Neuronal stem cell (in vitro differentiated cells): ENCODE data around the gene NUP62.

ENCODE experiments used
- DNase-seq: peaks from one replicate; pipeline ENCODE4 v3.0.0-alpha.2; 2013; ENCODE audit warnings: low spot score
- H2AFZ ChIP-seq: one replicate; pipeline ENCODE4 v1.6.1; 2013; ENCODE audit warnings: mild to moderate bottlenecking, low read length, inconsistent platforms
- H2AK5ac ChIP-seq: 2 replicates; pipeline ENCODE4 v1.6.1; 2013; ENCODE audit warnings: low read depth, mild to moderate bottlenecking, inconsistent platforms, low read length, moderate library complexity, mixed read lengths
- H2BK120ac ChIP-seq: 2 replicates; pipeline ENCODE4 v1.6.1; 2013; ENCODE audit warnings: low read depth, mild to moderate bottlenecking, inconsistent platforms, low read length, moderate library complexity, mixed read lengths
- H2BK12ac ChIP-seq: one replicate; pipeline ENCODE4 v1.6.1; 2013; ENCODE audit warnings: low read length, inconsistent platforms
- H2BK15ac ChIP-seq: 2 replicates; pipeline ENCODE4 v1.6.1; 2013; ENCODE audit warnings: mild to moderate bottlenecking, low read length, inconsistent platforms, mixed read lengths
- H2BK5ac ChIP-seq: one replicate; pipeline ENCODE4 v1.6.1; 2013; ENCODE audit warnings: inconsistent platforms, mild to moderate bottlenecking, low read length, moderate library complexity
- H3K14ac ChIP-seq: one replicate; pipeline ENCODE4 v1.6.1; 2013; ENCODE audit warnings: low read length, inconsistent platforms
- H3K18ac ChIP-seq: 2 replicates; pipeline ENCODE4 v1.6.1; 2013; ENCODE audit warnings: low read length, inconsistent platforms
- H3K23ac ChIP-seq: 2 replicates; pipeline ENCODE4 v1.6.1; 2013; ENCODE audit warnings: low read depth, mild to moderate bottlenecking, mixed read lengths, low read length, inconsistent platforms; ENCODE audit not compliant: poor library complexity
- H3K27ac ChIP-seq: replicated peaks from 3 replicates; pipeline ENCODE4 v1.5.1; 2013; ENCODE audit warnings: low read length, inconsistent platforms
- H3K27me3 ChIP-seq, 3 experiments: 2 replicates each; pipeline ENCODE4 v1.6.1; 2013; ENCODE audit warnings: low read length in 3 of 3, mild to moderate bottlenecking in 2 of 3, inconsistent platforms in 1 of 3, low read depth in 1 of 3, mixed read lengths in 1 of 3, moderate library complexity in 1 of 3; ENCODE audit not compliant: control insufficient read depth in 3 of 3, insufficient read depth in 3 of 3
- H3K36me3 ChIP-seq, 2 donors: replicated peaks in 1 of 2; 2 replicates each; pipeline ENCODE4 v1.6.1; 2013; ENCODE audit warnings: low read length in 2 of 2; ENCODE audit not compliant: control insufficient read depth in 2 of 2, insufficient read depth in 2 of 2
- H3K4ac ChIP-seq: 2 replicates; pipeline ENCODE4 v1.6.1; 2013; ENCODE audit warnings: inconsistent platforms, mild to moderate bottlenecking, low read length, moderate library complexity
- H3K4me1 ChIP-seq, 2 donors: 1 replicate in 1 of 2; 2 replicates in 1 of 2; pipeline ENCODE4 v1.6.1; 2013; ENCODE audit warnings: low read length in 2 of 2, low read depth in 1 of 2; ENCODE audit not compliant: control insufficient read depth in 2 of 2, insufficient read depth in 1 of 2
- H3K4me2 ChIP-seq: one replicate; pipeline ENCODE4 v1.6.1; 2013; ENCODE audit warnings: mild to moderate bottlenecking, low read length, inconsistent platforms; ENCODE audit not compliant: insufficient read depth, poor library complexity, severe bottlenecking
- H3K4me3 ChIP-seq, 2 donors: 2 replicates each; pipeline ENCODE4 v1.5.1; 2013; ENCODE audit warnings: low read length in 2 of 2, mild to moderate bottlenecking in 2 of 2, inconsistent platforms in 1 of 2, moderate library complexity in 1 of 2
- H3K79me1 ChIP-seq: one replicate; pipeline ENCODE4 v1.6.1; 2013; ENCODE audit warnings: low read depth, mild to moderate bottlenecking, inconsistent platforms, low read length, moderate library complexity
- H3K9ac ChIP-seq: one replicate; pipeline ENCODE4 v1.6.1; 2013; ENCODE audit warnings: mild to moderate bottlenecking, low read depth, low read length, inconsistent platforms; ENCODE audit not compliant: poor library complexity
- H3K9me3 ChIP-seq, 2 donors: replicated peaks in 1 of 2; 2 replicates each; pipeline versions ENCODE3 to v1.6.1; 2013; ENCODE audit warnings: low read length in 2 of 2, mild to moderate bottlenecking in 2 of 2, inconsistent platforms in 1 of 2, low read depth in 1 of 2, mixed read lengths in 1 of 2, moderate library complexity in 1 of 2; ENCODE audit not compliant: control insufficient read depth in 2 of 2, insufficient read depth in 1 of 2
- H4K8ac ChIP-seq: one replicate; pipeline ENCODE4 v1.6.1; 2013; ENCODE audit warnings: low read depth, mild to moderate bottlenecking, inconsistent platforms, low read length, moderate library complexity
- H4K91ac ChIP-seq: one replicate; pipeline ENCODE4 v1.6.1; 2013; ENCODE audit warnings: low read length, low read depth, mild to moderate bottlenecking, inconsistent platforms; ENCODE audit not compliant: poor library complexity
- WGBS, 2 donors: extraction: QIAGEN DNeasy Blood & Tissue Kit; methylation state at CpG; one replicate each; pipeline ENCODE4 v1.1.7; 2013; ENCODE audit warnings: missing lambda C conversion rate in 2 of 2, mixed read lengths in 1 of 2; ENCODE audit not compliant: insufficient read length in 2 of 2, insufficient replicate concordance in 1 of 2; ENCODE audit errors: extremely low coverage in 2 of 2; 5-methylcytosine and 5-hydroxymethylcytosine counted together

NUP62 gene

DNA sequence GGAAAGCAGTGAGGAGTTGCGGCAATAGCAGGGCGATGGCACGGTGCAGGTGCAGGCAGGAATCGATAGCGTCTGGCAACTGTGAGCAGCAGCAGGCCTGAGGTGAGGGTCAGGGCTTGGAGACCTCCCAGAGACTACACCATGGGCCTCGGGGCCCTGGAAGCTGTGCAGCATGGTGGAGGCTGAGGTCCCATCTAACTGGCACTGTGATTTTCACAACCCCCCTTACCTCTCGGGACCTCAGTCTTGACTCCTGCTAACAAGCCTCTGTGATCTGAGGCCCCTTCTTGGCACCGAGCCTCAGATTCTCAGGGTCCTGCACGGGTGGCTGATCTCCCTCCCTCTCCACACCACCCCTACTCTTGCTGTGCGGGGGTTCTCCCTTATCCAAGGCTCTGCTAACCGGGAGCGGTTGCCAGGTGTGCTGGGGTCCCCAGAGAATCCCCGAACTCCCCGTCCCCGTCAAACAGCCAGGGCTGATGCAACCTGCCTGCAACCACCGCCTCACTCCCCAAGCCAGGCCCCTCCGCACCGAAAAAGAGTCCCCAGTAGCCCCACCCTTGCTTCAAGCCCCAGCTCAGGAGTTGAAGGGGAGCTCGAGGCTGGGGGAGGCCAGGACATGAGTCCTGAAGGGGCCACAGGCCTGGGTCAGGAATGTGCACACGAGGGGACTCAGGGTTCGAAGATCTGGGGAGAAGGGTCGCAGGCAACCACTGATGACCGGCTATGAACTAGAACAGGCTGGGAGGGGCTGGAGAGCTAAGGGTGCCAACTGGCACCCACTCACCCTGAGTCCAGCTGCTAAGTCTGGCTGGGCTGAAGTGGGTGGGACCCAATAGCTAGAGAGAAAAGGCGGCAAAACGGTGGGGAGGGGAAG is 5.1 kb downstream of the NUP62 start:
- peaks cover 7 to 17% of the 10 kb centered on the region in 2 donors for H3K4me1 ChIP-seq
- DNase-seq = no peak
- no peak overlapping the region for H3K4me2 ChIP-seq
- no peak overlapping the region for H4K91ac ChIP-seq
- WGBS, 2 donors = no CpG with 5 or more reads among the region's 25 CpGs
- no peak overlapping the region for H3K4me3 ChIP-seq
- H2BK120ac ChIP-seq = no peak overlapping the region
- peaks cover 34% of the 10 kb centered on the region for H3K79me1 ChIP-seq
- no peak overlapping the region for H2BK5ac ChIP-seq
- H4K8ac ChIP-seq = no peak overlapping the region
- H3K14ac ChIP-seq = no peak overlapping the region
- H3K9me3 ChIP-seq = no peaks in the 10 kb centered on the region
- H3K27ac ChIP-seq = no peak overlapping the region
- no peak overlapping the region for H2AK5ac ChIP-seq
- no peak overlapping the region for H3K23ac ChIP-seq
- H3K9ac ChIP-seq = peak overlapping the region; percentile 74
- no peak overlapping the region for H2AFZ ChIP-seq
- H3K36me3 ChIP-seq = peaks cover 43 to 84% of the 10 kb centered on the region in 2 donors
- H3K27me3 ChIP-seq = no peaks in the 10 kb centered on the region
- no peak overlapping the region for H2BK12ac ChIP-seq
- H2BK15ac ChIP-seq = no peak overlapping the region
- no peak overlapping the region for H3K4ac ChIP-seq
- no peak overlapping the region for H3K18ac ChIP-seq

DNA sequence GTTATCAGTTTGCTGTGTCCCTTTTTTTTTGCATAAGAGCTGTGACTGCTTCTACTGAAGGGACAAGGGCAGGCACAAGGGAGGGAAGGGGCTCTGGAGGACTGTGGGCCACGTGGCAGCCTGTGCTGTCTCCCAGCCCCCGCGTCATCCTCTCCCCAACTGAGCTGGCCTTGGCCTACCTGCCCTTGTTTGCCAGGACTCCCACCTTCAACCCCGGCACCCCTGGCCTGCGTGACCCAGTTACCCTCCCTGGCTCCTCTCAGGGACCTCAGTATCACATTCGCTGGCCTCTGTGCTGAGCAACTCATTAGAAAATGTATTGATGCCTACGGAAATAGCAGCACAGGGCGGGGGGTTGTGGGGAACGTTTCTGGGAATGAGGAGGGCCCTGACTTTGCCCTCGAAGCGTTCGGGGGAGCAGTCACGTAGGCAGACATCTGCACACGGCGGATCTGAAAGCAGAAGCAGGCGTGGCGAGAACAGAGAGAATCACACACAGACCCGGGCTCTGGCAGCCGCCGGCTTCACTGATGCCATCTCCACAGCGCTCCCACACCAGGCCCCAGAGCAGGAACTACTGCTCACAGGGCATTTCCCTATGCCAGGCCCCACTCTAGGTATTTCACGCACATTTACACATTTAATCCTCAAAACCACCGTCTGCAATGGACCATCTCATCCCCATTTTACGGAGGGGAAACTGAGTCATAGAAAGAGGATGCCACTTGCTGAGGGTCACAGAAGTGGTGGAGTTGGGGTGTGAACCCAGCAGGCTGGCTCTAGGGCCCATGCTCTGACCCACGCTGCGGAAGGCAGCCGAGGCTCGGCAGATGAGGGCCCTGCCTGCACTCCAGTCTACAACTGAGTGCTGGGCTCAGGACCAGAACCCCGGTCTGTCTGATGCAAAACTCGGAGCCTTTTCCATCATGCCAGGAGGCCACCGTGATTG is 6.0 kb downstream of the NUP62 start:
- no peak overlapping the region for H2BK15ac ChIP-seq
- no peak overlapping the region for H2BK120ac ChIP-seq
- H3K4ac ChIP-seq = no peak overlapping the region
- no peak overlapping the region for H2AK5ac ChIP-seq
- H3K79me1 ChIP-seq = peaks cover 33% of the 10 kb centered on the region
- H3K4me2 ChIP-seq = no peak overlapping the region
- H3K4me1 ChIP-seq = peaks cover 7 to 17% of the 10 kb centered on the region in 2 donors
- H3K18ac ChIP-seq = no peak overlapping the region
- peak overlapping the region; percentile 75 for H3K23ac ChIP-seq
- no peak overlapping the region for H2BK5ac ChIP-seq
- no peaks in the 10 kb centered on the region for H3K27me3 ChIP-seq
- WGBS, 2 donors = no CpG with 5 or more reads among the region's 31 CpGs
- no peak for DNase-seq
- peak overlapping the region; percentile 51 for H3K9ac ChIP-seq
- H3K14ac ChIP-seq = no peak overlapping the region
- no peaks in the 10 kb centered on the region for H3K9me3 ChIP-seq
- H3K36me3 ChIP-seq = peaks cover 46 to 91% of the 10 kb centered on the region in 2 donors
- no peak overlapping the region for H3K27ac ChIP-seq
- no peak overlapping the region for H2AFZ ChIP-seq
- H4K91ac ChIP-seq = no peak overlapping the region
- no peak overlapping the region for H3K4me3 ChIP-seq
- no peak overlapping the region for H2BK12ac ChIP-seq
- H4K8ac ChIP-seq = no peak overlapping the region

DNA sequence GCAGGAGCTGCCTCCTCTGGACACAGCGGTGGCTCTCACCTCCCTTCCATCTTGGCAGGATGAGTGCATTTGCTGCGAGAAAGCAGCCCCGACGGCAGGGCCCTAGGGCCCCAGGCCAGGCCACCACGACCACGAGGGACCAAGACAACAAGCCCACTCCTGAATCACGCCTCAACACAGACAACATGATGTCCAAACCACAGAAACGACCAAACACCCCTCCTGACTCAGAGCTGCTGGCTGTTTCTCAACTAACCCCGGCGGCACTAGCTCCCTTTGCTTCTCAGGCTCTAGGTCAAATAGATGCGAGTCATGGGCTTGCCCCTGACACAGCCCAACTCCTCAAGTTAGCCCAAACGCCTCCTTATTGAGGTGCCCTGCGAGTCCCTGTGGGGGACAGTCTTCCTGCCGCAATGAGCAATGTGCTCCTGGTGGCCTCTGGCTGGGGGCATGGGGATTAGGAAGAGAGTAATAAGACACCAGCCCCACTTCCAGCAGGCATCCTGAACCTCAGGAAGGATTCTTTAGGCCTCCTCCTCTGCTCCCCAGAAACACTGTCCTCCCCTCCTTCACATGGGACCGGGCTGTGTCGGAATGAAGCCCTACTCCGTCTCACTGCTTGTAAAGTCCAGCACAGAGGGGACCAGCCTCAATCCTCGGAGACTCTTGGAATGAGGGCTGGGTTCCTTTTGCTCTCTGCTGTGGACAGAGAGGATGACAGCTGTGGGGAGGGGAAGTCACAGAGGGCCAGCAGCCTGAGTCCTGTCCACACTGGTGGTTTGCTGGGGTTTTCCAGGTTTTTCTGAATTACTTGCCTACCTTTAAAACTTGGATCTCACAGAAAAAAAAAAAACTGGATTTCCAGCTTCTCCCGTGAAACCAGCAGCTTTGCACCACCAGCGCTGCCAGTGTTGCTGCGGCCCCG is 7.2 kb downstream of the NUP62 start:
- no peak overlapping the region for H2BK120ac ChIP-seq
- no peak overlapping the region for H3K27ac ChIP-seq
- H2BK5ac ChIP-seq = peak overlapping the region; percentile 56
- no peak overlapping the region for H2BK12ac ChIP-seq
- no peak overlapping the region for H4K8ac ChIP-seq
- H3K27me3 ChIP-seq = no peaks in the 10 kb centered on the region
- H3K36me3 ChIP-seq = peaks cover 42 to 94% of the 10 kb centered on the region in 2 donors
- no peak overlapping the region for H3K4me2 ChIP-seq
- H2AK5ac ChIP-seq = no peak overlapping the region
- no peak overlapping the region for H3K18ac ChIP-seq
- no peak overlapping the region for H4K91ac ChIP-seq
- no peak overlapping the region for H2AFZ ChIP-seq
- peaks cover 0 to 12% of the 10 kb centered on the region in 2 donors for H3K4me1 ChIP-seq
- no peak overlapping the region for H3K4me3 ChIP-seq
- H3K9ac ChIP-seq = no peak overlapping the region
- H2BK15ac ChIP-seq = no peak overlapping the region
- no peaks in the 10 kb centered on the region for H3K9me3 ChIP-seq
- H3K23ac ChIP-seq = no peak overlapping the region
- DNase-seq = no peak
- H3K79me1 ChIP-seq = peaks cover 36% of the 10 kb centered on the region
- no CpG with 5 or more reads among the region's 22 CpGs for WGBS, 2 donors
- no peak overlapping the region for H3K14ac ChIP-seq
- no peak overlapping the region for H3K4ac ChIP-seq
